Suprapubic skin (tissue), 3 donors: ENCODE data around the gene GRB10.

Experiments used
- POLR2A ChIP-seq, 2 donors: fragments of 450-650 bp; IDR thresholded peaks; one replicate each; pipeline ENCODE4 v1.6.1; 2017; ENCODE audit warnings: antibody characterized with exemption in 2 of 2, mild to moderate bottlenecking in 2 of 2, moderate library complexity in 2 of 2
- TF ChIP-seq, protein P1 (sequence below), 2 donors: fragments of 200-600 bp in 1 of 2; fragments of 450-650 bp in 1 of 2; sonication (generic) in 1 of 2; IDR thresholded peaks; one replicate each; pipeline ENCODE4 v1.5.1; 2016 to 2019; ENCODE audit warnings: antibody characterized with exemption in 2 of 2, mild to moderate bottlenecking in 1 of 2, moderate library complexity in 1 of 2

DNA sequence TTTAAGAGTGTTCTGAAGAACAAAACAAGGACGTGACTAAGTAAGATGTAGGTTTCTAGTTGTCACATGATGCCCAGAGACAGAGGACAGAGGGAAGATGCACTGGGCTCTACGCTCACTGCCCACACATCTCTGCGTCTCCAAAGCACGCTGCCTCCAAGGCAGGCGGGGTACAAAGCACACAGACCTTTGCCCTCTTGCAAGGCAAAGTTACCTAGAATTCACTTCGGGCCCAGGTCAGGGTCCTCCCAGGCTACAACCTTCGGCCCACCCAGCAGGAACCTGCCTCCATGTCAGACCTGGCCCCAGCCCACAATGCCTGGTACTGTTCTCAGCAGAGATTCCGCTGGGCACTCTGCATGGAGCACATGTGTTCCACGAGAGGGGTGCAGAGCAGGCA lies 26.5 kb downstream of the GRB10 start:
- TF ChIP-seq, protein P1, sequence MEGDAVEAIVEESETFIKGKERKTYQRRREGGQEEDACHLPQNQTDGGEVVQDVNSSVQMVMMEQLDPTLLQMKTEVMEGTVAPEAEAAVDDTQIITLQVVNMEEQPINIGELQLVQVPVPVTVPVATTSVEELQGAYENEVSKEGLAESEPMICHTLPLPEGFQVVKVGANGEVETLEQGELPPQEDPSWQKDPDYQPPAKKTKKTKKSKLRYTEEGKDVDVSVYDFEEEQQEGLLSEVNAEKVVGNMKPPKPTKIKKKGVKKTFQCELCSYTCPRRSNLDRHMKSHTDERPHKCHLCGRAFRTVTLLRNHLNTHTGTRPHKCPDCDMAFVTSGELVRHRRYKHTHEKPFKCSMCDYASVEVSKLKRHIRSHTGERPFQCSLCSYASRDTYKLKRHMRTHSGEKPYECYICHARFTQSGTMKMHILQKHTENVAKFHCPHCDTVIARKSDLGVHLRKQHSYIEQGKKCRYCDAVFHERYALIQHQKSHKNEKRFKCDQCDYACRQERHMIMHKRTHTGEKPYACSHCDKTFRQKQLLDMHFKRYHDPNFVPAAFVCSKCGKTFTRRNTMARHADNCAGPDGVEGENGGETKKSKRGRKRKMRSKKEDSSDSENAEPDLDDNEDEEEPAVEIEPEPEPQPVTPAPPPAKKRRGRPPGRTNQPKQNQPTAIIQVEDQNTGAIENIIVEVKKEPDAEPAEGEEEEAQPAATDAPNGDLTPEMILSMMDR (IDR thresholded peaks at IDR 0.05), result no peak
- no peak for TF ChIP-seq POLR2A (IDR thresholded peaks at IDR 0.05)
